ENCODE results near the gene IFI30. TPM values are rescaled to one million over a fixed set of nuclear protein-coding genes. Genes with fewer than 3 reads are reported as not detected.

Gene IFI30
- total RNA-seq, 4 donors from 2014 or later: 36.3 to 58.4 (median 40.1) TPM

- TF ChIP-seq POLR2A (IDR thresholded peaks at IDR 0.05) (no peak), CTCF (IDR thresholded peaks at IDR 0.05) (no peak)
- no peaks in the 10 kb centered on the region for H3K27me3 ChIP-seq
- no peak overlapping the region for H3K4me3 ChIP-seq (replicated peaks in 1 of 3)
- H3K27ac ChIP-seq: no peak overlapping the region
- WGBS, 2 donors: 96 to 97% methylated on average over 44 to 55 of the region's 66 CpGs
- no peaks in the 10 kb centered on the region for H3K9me3 ChIP-seq
- peaks cover 20 to 37% of the 10 kb centered on the region in 2 donors for H3K36me3 ChIP-seq
- DNase-seq: no peak
- peaks cover 4 to 5% of the 10 kb centered on the region in 2 donors for H3K4me1 ChIP-seq
- intact Hi-C loops (cut with DNase I): no loop called here
These were observed 4.8 kb upstream of the IFI30 start for GRCh38 chr19:18168673-18169381.

DNA sequence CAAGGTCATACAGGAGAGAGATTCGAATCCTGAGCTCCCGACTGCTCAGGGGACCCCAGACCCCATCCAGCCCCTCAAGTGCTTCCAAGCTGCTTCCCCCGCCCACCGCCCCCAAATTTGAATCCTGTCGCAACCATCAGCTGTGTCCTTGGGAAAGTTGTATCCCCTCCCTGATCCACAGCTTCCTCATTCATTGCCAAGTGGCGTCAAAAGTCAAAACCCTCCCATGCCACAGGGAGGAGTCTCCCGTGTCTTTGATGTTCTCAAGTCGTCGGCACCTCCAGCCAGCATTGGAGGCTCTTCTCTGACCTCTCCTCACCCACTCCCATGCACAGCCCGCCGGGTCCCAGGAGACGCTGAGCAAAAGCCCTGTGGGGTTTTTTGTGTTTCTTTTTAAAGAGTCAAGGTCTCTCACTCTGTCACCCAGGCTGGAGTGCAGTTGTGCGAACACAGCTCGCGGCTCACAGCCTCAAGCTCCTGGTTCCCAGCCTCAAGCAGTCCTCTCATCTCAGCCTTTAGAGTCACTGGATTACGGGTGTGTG lies 2.8 kb upstream of the IFI30 start:
- Histone ChIP-seq H3K9me3 (no peaks in the 10 kb centered on the region), H3K4me1 (peaks cover 5 to 13% of the 10 kb centered on the region in 2 donors), H3K27me3 (no peaks in the 10 kb centered on the region), H3K4me3 (replicated peaks in 1 of 3) (no peak overlapping the region), H3K36me3 (peaks cover 19 to 27% of the 10 kb centered on the region in 2 donors), H3K27ac (no peak overlapping the region)
- TF ChIP-seq POLR2A (IDR thresholded peaks at IDR 0.05): no peak
- TF ChIP-seq CTCF (IDR thresholded peaks at IDR 0.05): no peak
- intact Hi-C loops (cut with DNase I): no loop called here
- DNase-seq: no peak
- WGBS, 2 donors: 56 to 79% methylated on average over 16 of the region's 16 CpGs

DNA sequence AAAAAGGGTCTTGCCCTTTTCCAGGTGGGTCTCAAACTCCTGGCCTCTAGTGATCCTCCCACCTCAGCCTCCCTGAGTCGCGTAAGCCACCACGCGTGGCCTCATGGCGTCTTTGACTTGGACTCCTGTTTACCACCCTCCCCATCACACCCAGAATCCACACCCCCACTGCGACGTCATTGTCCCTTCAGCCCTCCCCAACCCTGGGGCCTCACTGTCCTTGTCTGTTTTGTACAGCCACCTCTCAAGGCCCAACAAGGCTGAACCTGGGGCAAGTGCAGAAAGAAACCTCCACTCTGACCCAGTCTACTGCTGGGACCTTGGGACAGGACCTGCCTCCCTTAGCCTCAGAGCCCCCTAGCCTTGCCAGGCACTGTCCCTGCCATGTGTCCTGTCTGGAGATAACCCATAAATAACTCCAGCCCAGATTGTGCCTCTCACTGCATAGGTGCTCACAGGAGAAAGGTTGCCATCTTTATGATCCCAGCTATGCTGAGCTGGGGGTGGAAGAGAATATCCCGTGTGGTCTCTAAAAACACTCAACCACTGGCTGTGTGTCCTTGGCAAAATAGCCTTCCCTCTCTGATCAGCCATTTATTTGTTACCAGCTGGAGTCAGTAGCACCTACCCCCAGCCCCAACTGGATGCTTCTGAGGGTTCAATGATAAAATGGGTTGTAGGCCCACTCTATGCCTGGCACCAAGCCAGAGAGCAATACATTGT lies 1.8 kb upstream of the IFI30 start:
- no peak overlapping the region for H3K27ac ChIP-seq
- no peak for DNase-seq
- no peaks in the 10 kb centered on the region for H3K9me3 ChIP-seq
- H3K4me3 ChIP-seq (replicated peaks in 1 of 3): no peak overlapping the region
- peaks cover 15 to 20% of the 10 kb centered on the region in 2 donors for H3K36me3 ChIP-seq
- whole genome bisulfite sequencing, 2 donors: 87 to 91% methylated on average over 8 of the region's 8 CpGs
- peaks cover 5 to 13% of the 10 kb centered on the region in 2 donors for H3K4me1 ChIP-seq
- no peak for TF ChIP-seq CTCF (IDR thresholded peaks at IDR 0.05)
- no peak for TF ChIP-seq POLR2A (IDR thresholded peaks at IDR 0.05)
- intact Hi-C loops (cut with DNase I): no loop called here
- H3K27me3 ChIP-seq: no peaks in the 10 kb centered on the region

DNA sequence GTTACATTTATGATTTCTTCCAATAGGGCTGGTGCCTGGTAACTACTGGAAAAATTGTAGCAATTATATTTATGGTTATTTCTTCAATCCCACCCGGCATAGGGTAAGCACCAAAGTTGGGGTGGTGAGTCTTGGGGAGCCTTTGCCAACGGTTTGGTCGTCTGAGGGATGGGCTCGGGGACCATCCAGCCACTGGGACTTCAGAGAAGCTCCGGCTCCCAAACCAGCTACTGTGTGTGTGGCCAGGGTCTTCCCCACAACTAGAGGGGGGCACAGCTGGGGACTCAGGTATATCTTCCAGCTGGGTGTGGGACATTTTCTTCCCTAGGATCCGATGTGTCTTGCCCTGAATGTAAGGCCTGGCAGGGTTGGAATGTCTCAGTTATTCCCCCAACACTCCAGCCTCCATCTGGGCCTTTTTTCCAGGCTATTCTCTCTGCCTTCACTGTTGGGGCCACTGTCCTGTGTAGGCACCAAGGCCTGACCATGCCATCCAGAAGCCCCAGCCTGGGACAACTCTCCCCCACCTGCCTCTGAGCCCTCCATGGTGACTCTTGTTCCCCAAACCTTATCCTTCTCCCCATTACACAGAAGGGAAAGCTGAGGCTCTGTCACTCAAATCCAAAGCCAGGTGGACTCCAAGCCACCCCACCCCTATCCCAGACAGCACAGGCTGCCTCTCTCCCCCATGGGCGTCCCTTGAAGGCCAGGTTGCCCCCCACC lies 1.1 kb upstream of the IFI30 start:
- Histone ChIP-seq H3K27ac (peak overlapping the region; percentile 22 to 89 (median 70)), H3K9me3 (no peaks in the 10 kb centered on the region), H3K4me3 (replicated peaks in 1 of 3) (no peak overlapping the region), H3K36me3 (peaks cover 9 to 14% of the 10 kb centered on the region in 2 donors), H3K27me3 (no peaks in the 10 kb centered on the region), H3K4me1 (peaks cover 5 to 13% of the 10 kb centered on the region in 2 donors)
- no peak for TF ChIP-seq POLR2A (IDR thresholded peaks at IDR 0.05)
- no peak for TF ChIP-seq CTCF (IDR thresholded peaks at IDR 0.05)
- intact Hi-C loops (cut with DNase I): no loop called here
- no peak for DNase-seq
- 84 to 90% methylated on average over 7 of the region's 7 CpGs for WGBS, 2 donors

All from thyroid gland (tissue), 4 donors.